ENCODE data around the gene MAP3K14.

DNA sequence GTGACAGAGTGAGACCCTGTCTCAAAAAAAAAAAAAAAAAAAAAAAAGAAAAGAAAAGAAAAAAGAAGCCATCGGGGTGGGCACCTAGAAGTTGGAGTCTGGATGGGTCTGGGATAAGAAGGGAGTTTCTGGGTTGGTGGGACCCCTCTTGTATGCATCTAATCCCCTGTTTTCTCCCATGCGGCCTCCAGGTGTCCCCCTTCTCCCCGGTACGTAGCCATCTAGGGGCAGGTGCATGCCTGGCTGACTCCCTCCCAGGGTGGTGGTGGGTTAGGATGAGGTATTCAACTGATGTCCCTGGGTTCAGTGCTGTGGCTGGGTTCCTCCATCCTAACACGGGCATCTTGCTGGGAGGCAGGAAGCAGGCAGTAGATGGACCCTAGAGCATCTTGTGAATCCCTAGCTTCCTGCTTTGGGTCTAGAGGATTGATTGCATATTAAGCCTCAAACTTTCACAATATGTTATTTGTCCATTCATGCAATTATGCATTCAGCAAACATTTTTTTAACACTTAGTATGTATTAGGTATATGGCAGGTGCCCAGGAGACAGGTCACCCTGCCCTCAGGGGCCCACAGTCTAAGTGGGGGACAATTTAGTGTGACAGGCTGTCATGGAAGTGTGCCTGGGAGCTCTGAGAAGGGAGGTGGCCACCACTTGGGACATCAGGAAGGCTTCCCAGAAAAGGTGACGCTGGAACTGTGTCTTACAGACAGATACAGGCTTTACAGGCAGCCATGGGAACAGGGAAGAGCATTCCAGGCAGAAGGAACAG, 82.0 kb downstream of the MAP3K14 start:
- TF ChIP-seq, protein P1, sequence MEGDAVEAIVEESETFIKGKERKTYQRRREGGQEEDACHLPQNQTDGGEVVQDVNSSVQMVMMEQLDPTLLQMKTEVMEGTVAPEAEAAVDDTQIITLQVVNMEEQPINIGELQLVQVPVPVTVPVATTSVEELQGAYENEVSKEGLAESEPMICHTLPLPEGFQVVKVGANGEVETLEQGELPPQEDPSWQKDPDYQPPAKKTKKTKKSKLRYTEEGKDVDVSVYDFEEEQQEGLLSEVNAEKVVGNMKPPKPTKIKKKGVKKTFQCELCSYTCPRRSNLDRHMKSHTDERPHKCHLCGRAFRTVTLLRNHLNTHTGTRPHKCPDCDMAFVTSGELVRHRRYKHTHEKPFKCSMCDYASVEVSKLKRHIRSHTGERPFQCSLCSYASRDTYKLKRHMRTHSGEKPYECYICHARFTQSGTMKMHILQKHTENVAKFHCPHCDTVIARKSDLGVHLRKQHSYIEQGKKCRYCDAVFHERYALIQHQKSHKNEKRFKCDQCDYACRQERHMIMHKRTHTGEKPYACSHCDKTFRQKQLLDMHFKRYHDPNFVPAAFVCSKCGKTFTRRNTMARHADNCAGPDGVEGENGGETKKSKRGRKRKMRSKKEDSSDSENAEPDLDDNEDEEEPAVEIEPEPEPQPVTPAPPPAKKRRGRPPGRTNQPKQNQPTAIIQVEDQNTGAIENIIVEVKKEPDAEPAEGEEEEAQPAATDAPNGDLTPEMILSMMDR (IDR thresholded peaks at IDR 0.05), result peak in 3 of 6 experiments; percentile 16 to 23 (median 18)
- TF ChIP-seq POLR2A (IDR thresholded peaks at IDR 0.05), result no peak

All from Peyer's patch (tissue), 4 donors.